GM18519 (cell line): ENCODE measurements around the gene CHTF8.

Source experiments
- ATAC-seq: cut with Tn5 transposase; IDR thresholded peaks from one replicate; pipeline ENCODE4 v1.9.1; 2021; ENCODE audit warnings: mild to moderate bottlenecking, moderate library complexity; ENCODE audit not compliant: unreplicated experiment, low FRiP score

CHTF8 gene

DNA sequence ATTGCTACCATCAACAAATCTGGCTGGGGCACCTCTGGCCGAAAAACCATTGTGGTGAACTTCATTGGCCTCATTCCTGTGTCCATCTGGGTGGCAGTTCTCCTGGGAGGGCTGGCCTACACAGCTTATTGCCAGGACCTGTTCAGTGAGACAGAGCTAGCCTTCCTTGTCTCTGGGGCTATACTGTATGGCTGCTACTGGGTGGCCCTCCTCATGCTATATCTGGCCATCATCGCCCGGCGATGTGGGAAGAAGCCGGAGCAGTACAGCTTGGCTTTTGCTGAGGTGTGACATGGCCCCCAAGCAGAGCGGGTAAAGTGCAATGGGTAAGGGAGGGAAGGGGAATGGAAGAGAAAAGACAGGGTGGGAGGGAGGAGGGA is 17.4 kb downstream of the CHTF8 start:
- no peak for ATAC-seq

DNA sequence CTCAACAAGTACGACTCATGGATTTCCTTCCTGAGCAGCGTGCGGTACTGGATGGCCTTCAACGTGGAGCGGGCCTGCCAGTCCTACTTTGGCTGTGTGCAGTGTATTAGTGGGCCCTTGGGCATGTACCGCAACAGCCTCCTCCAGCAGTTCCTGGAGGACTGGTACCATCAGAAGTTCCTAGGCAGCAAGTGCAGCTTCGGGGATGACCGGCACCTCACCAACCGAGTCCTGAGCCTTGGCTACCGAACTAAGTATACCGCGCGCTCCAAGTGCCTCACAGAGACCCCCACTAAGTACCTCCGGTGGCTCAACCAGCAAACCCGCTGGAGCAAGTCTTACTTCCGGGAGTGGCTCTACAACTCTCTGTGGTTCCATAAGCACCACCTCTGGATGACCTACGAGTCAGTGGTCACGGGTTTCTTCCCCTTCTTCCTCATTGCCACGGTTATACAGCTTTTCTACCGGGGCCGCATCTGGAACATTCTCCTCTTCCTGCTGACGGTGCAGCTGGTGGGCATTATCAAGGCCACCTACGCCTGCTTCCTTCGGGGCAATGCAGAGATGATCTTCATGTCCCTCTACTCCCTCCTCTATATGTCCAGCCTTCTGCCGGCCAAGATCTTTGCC is 17.9 kb downstream of the CHTF8 start:
- no peak for ATAC-seq

DNA sequence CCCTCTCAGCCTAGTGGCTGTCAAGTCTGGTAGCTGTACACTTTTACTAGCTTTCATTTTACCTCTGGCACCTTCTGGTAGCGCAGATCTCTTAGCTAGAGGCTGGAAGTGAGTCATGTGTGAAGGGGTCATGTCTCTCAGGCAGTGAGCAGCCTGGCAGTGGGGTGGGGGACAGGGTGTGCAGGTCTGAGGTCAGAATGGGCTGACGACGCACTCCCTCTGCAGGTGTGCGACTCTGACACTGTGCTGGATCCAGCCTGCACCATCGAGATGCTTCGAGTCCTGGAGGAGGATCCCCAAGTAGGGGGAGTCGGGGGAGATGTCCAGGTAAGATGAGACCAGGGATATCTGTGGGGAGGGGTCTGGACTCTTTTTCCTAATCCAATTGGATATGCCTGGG is 19.2 kb downstream of the CHTF8 start:
- ATAC-seq = no peak

DNA sequence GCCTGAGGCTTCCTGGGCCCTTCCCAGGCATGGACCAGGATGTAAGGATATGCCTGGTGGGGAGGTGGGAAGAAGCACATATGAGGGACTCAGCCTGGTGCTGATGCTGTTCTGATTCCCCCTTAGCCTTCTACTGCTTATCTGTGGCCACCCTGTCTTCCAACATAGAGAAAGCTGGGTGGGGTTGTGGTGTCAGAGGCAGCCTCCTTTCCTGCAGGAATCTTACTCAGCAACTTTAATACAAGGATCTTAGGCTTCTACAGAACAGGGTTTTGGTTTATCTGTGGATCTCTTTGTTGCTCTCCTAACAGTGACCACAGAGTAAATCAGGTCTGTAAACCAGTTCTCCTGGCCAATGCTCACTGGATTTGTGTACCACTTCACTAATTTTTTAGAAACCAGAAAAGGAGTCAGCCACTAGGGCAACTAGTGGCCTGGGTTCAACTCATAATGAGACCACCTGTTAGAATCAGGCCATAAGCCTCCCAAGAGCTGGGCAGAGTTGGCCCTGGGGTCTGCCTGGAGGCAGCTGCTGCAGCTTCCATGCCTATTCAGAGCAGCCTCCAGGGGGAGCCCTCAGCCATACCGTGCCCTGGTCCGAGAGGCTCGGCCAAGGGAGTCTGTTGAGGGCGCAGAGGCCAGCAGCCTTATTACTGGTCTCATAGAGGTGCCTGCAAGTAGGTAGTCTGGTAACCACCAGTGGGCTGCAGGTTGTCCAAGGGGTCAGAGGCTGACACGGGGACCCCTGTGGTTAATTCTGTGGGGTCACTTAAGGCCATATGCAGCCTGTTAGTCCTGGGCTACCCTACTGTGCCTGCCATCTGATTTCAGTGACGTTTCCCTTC is 19.9 kb downstream of the CHTF8 start:
- no peak for ATAC-seq

DNA sequence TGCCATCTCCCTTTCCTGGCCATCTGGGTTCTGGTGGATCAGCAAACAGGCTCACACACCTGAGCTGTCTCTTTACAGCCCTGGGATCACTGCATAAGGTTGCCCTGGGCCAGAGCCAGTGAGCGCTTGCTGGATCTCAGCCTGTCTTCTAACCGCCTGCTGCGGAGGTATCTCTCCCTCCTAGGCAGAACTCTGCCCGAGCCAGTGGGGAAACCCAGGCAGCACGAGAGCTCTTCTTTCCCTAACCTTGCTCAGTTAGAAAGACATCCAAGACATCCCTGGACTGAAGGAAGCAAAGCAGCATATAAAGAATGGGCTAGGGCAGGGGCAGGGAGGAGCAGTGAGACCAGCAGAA is 20.5 kb downstream of the CHTF8 start:
- no peak for ATAC-seq

DNA sequence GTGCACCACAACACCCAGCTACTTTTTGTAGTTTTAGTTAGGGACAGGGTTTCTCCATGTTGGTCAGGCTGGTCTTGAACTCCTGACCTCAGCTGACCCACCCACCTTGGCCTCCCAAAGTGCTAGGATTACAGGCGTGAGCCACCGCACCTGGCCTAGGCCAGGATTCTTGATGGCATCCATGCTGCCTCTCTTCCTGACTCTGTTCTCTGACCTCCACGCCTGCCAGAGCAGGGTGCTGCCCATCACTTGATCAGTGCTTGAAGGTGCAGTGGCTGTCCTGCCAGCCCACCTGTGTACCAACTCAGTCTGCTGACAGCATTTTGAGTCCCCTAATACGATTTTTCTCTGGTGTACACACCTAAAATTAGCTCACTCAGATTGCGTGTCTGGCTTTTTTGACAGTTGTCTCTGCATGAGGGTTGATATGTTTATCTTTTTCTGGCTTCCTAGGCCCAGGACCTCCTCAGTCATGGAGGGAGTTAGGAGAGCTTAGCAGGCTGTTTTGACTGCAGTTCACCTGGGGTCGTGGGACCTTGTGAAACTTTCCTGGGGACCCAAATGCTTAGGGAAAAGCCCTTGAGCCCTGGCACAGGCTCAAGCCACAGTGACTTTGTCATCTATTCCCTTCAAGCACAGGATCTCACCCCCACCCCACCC is 21.0 kb downstream of the CHTF8 start:
- no peak for ATAC-seq

DNA sequence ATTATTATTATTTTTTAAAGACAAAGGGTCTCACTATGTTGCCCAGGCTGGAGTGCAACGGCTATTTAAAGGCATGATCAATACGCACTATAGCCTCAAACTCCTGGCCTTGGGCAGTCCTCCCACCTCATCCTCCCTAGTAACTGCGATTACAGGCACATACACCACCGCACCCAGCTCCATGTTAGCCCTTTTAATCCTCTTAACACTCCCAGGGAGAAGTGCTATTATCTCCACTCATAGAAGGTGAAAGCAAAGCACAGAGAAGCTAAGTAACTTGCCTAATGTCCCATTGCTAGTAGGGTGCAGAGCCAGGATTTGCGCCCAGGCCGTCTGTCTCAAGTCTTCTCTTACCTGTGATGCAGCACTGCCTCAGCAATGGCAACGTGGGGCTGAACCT is 22.0 kb downstream of the CHTF8 start:
- ATAC-seq = no peak

DNA sequence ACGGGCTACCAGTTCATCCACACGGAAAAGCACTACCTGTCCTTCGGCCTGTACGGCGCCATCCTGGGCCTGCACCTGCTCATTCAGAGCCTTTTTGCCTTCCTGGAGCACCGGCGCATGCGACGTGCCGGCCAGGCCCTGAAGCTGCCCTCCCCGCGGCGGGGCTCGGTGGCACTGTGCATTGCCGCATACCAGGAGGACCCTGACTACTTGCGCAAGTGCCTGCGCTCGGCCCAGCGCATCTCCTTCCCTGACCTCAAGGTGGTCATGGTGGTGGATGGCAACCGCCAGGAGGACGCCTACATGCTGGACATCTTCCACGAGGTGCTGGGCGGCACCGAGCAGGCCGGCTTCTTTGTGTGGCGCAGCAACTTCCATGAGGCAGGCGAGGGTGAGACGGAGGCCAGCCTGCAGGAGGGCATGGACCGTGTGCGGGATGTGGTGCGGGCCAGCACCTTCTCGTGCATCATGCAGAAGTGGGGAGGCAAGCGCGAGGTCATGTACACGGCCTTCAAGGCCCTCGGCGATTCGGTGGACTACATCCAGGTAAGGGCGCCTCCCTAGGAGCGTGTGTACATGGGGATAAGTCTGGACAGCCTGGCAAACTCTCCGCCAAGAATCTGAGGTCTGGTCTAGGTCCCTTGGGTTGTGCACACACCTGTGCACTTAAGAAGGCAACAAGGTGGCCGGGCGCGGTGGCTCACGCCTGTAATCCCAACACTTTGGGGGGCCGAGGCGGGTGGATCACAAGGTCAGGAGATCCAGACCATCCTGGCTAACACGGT is 22.7 kb downstream of the CHTF8 start:
- ATAC-seq = no peak

DNA sequence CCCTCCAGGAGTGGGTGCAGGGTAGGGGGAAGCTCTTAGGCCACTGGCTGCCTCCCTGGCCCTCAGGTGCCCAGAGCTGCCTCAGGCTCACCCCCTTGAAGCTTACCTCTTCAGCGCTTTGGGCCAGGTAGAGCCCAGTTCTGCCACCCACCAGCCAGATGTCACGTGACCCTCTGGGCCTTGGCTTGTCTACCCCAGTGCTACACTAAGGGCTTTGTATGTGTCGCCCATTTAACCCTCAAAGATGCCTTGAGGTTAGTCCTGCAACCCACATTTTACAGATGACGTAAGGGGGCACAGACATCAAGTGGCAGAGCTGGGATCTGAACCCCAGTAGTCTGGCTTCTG is 23.5 kb downstream of the CHTF8 start:
- ATAC-seq = no peak

DNA sequence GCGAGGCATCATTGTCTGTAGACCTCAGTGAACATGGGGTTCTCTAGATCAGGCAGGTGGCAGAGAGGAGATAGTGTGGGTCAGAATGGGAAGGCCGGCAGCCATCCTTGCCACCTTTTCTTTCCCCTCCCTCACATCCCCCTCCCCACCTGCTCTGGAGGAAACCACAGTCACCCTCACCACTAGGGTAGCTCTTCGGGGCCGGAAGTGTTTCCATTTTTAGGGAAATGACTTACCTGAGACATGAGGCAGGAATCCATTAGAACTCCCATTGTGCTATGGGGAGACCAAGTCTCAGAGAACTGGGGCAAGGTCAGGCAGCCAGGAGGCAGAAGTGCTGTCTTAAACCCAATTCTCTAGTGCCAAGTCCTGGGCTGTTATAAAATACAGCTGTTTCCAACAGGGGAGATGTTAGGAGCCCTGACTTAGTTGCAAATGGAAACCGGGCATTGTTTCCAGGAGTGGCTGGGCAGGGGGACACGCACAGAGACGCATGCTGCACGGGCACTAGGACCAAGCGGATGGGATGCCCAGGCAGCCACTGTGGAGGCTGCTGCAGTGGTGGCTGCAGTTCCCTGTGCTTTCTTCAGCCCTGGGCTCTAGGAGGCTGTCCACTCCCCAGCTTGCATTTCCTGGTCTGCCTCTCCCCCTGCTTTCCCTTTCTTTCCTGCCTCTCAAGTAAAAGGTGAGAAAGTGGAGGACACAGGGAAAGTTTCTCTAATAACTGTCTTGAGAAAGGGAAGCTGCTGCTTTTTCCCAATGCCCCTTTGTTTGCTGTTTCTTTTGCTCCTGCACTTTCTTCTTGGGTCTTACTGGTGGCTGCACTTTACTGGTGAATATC is 24.1 kb downstream of the CHTF8 start:
- ATAC-seq = no peak

DNA sequence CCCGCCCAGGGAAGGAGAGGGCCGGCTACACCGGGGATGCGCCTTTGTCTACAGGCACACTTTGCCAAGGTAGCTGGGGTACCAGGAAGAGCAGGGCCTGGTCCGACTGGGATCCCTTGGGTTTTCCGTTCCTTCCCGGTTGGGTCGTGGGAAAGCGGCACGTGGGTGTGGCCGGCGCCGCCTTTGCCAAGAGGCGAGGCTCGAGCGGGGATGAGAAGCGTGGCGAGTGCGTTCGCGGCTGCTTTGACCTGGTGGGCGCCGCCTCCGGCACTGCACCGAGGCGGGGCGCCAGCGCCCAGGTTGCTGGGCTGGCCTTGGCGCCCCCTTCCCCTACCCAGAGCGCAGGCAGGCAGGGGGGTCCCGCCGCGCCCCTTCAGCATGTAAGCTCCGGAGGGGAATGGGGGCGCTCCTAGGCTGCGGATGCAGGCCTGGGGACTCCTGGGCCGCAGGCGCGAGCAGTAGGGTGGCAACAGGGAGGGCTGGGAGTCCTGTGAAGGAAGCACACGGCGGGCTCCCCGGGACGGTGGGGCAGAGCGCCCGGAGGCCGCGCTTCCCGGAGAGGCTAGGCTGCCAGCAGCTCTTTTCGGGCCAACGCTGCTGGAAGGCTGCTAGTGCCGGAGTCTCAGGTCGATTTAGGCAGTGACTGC is 24.9 kb downstream of the CHTF8 start:
- no peak for ATAC-seq

DNA sequence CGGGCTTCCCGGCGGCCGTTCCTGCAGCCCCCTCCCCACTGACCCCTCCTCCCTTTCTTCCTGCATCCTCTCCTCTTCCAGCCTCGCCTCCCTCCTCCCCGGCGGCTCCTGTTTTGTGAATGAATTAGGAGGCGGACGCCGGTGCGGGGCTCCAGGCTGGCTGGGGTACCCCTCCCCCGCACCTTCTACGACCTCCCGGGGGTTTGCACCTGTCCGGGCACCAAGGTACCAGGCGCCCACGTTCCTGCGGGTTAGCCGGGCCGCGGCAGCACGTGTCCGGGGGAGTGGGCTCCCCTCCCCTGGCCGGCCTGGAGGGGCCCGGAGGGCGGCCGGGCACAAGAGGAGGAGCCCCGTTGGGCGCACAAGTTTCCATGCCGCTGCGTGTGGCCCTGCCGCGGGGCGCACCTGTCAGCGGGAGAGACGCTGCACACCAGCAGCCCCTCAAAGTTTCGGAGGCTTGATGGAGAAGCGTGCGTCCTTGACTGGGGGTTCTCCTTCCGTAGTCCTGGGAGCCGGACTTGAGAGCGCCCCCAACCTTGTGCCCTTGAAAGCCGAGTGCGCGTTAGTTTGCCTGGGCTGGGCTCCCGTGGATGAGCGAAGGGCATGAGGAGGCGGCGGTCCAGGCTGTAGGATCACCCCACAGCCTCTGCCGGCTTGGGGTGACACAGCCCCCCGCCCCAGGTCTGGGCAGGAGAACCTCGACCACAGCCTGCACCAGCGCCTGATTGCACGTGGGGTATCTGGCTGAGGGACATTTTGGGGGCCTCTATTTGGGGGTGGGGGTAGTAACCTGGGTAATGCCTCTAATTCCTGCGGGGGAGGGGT is 25.7 kb downstream of the CHTF8 start:
- ATAC-seq = no peak

DNA sequence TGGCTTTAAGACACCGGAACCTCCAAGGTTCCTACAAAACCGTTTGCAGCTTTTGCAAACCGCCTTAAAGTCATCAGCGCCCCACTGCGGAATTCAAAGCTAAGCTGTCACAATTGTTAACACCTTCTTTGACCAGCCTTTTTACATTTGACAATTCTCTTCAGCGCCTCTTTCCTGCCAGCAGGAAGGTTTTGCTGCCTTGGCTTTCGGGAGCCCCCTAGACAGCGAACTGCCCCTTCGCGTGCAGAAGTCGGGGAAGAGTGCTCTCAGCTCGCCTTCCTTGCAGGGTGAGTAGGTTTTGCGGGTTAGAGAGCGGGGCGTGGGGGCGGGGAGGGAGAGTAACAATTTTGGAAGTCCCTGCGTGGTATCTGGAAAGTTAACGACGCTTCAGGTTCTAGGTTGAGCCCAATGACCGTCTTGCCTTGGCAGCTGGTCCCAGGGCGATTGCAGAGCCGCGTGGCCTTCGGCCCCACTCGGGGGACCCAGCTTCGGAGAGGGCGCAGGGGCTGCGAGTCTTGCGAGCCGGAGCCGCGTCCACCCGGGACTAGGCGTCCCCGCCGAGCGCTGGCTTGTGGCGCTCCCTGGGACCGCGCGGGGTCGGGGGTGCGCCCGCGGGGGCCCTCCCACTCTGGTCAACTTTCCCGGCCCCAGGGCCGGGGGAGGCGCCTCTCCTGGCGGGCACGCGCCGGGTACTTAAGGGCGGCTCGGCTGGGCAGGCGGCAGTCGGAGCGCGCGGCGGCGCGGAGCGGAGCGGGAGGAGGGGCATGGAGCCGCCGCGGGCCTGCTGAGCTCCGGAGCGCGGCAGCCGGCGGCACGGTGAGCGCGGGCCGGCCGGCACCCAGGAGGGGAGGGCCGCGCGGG is 26.7 kb downstream of the CHTF8 start, which contains the start of gene HAS3:
HAS3 (plus strand) TSS at position 153 of the 861 bp plus-strand sequence. CDS start 3,743 bp downstream, outside the sequence.
- ATAC-seq = no peak

DNA sequence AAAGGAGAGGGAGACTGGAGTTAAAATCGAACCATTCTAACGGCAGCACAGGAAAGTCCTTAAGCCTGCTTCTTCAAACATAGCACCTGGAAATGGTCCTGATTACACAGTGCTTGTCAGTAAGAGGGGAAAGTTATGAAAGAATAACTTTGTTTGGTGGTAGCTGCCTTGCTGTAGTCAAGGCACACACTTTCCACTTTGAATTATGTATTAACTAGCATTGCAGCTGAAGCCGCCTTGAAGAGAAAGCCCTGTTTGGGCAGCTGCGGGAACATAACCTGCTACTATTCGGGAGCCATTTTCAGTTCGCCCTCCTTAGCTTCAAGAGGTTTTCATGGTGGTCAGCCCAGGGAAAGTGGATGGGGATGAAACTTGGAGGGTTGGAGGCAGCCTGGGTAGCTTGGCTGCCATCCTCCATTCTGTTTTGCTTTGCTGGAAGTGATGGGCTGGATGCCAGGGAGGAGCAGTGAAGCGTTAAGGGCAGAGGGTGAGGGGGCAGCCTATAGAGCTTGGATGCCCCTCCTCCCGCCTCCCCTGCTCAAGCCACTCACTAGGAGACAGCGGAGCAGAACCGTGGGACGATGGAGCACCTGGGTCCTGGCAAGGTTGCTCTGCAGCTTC is 32.2 kb downstream of the CHTF8 start:
- no peak for ATAC-seq

DNA sequence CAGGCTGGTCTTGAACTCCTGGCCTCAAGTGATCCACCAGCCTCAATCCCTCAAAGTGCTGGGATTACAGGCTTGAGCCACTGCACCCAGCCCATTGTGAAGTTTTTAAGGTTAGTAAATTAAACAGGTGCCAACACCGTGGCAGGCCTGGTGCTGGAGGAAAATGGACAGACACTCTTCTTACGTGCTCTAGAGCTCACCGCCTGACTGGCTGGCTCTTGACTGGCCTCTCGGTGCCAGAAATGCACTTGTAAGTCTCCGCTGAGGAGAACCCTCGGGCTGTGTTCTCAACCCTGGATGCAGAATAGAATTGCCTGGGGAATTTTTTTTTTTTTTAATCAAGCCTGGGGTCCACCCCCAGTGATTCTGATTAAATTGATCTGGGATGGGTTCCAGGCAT is 37.2 kb downstream of the CHTF8 start:
- ATAC-seq = no peak

DNA sequence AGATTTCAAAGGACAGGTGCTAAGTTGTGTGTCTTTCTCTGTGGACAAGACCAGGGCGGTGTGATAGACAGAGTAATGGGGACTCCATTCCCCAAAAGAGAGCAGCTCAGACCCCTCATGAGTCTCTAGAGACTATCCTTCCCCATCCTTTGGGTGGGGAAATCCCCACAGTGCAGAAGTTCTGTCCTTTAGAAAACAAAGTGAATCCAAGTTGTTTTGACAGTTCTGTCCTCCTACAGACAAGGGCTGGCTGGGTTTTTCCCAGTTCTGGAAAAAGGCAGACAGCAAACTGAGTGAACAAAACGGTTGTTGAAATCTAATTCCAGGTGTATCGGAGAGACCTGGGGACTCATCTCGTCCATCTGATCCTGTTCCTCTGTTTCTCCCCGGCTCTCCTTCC is 37.9 kb downstream of the CHTF8 start:
- no peak for ATAC-seq

DNA sequence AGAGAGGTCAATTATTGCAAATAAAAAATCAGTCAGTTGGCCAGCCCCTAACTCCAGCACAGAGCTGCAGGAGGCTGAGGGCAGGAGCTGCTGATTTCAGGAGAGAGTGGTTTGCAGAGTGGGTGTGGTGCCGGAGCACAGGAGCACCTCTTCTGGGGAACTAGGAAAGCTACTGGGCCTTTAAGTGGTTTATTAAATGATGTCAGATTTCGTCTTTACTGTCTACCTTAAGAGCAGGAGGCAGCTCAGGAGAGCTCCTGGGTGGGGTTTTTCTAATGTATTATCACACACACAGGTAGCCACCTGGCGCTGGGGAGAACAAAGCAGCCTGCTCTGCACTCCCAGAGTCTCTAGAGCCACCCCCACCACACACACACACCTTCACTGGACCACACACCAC is 38.4 kb downstream of the CHTF8 start:
- no peak for ATAC-seq
